Ureter (tissue), 1 donor: ENCODE results near the gene SEMA4C. TPM values are rescaled to one million over a fixed set of nuclear protein-coding genes. Genes with fewer than 3 reads are reported as not detected.
"Not testable (repeated sequence)": the region's sequence is repeated elsewhere in the genome, so short reads cannot be mapped to it uniquely, and the experiment has no call there.

Experiments
- DNase-seq: peaks from one replicate; pipeline ENCODE4 v3.0.0-alpha.2; 2020; ENCODE audit warnings: low spot score
- total RNA-seq: library from RNA; stranded (reverse); gene quantifications from one replicate; pipeline ENCODE4 v1.2.4, GENCODE V29; 2023
- donor health status: DM: yes; HTN: yes; CAD: no.

SEMA4C gene
- total RNA-seq, 1 donor from 2014 or later, result 58.0 TPM

- DNase-seq, result no peak
Observed at GRCh38 chr2:96897491-96898134, 27.7 kb upstream of the SEMA4C start.

- no peak for DNase-seq
Observed at GRCh38 chr2:96895746-96896651, 26.1 kb upstream of the SEMA4C start.

GRCh38 chr2:96895032-96895745, 25.3 kb upstream of the SEMA4C start:
- DNase-seq, result no peak

DNA sequence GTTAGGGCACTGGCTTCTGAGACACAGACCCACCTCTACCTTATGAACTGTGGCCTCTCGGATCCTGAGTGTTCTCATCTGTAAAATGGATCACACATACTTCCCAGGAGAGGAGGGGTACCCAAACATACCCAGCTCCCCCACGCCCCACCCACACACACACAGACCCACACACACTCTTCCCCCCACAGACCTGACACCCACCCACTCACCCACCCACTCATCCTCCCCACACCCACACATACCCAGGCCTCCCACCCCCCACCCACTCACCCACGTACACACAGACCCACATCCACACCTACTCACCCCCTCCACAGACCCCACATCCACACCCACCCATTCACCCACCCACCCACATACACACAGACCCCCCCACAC, 24.3 kb upstream of the SEMA4C start:
- no peak for DNase-seq

DNA sequence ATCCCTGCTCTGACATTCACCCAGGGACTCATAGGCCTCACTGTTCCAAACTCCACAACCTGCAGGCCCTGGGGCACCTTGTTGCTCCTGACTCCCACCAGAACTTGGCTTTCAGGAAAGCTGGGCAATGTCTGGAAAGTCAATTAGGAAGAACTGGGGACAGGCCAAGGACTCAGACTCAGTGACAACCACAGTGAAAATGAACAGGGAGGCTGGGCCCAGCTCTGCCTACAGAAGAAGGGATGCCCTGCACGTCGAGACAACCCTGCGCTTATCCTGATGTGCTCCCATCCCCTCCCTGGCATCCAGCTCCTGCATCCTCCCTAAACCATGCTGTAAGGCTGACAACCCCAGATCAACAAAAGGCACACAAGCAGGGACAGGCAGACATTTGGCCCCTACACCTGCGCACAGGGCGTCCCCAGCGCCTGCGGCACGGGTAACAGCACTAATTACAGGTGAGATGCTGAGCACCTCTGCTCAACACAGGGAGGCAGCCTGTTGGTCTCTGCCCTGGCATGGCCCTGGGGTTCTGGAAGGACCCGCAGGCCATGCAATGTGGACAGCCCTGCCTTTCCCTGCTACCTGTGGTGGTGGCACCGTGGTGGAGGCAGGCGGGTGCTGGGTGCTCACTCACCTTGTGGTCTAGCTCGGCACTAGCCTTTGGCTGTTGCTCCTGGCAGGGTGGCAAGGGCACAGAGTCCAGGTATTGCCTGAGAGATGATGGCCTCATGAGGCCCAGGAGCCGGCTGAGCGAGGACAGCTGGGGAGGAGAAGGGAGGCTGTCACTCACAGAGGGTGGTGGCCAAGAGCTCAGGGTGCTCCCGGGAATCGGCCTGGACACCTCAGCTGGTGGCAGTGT, 23.6 kb upstream of the SEMA4C start:
- no peak for DNase-seq

DNA sequence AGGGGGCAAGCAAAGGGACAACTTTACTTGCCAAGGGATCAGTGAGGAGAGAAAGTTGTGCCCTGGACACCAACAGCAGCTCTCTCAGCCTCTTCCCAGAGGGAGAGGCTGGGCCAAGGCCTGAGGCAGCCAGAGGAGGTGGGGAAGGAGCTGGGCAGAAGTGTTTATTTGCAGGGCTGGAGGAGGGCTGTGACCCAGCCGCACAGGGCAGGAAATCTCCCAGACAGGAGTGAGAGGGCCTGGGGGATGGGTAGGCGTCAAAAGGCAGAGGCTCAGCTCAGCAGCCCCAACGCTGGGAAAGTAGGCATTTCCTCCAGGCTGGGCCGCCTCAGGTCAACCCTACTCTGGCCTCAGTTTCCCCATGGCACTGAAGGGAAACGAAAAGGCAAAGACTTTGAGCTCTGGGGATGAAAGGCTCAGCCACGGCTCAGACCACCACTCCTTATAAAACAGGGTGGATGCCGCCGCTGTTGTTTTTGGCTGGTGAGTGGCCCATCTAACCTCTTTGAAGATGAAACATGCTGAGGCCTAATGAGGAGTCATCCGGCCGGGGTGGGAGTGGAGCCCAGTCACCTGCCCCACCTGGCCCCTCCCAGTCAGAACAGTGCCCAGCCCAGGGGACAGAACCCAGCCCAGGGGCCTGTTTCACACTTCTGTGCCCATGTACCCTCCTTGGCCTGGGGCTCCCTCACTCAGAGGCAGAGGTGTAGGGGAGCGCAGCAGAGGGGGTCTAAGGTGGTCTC, 21.9 kb upstream of the SEMA4C start:
- DNase-seq, result no peak

DNA sequence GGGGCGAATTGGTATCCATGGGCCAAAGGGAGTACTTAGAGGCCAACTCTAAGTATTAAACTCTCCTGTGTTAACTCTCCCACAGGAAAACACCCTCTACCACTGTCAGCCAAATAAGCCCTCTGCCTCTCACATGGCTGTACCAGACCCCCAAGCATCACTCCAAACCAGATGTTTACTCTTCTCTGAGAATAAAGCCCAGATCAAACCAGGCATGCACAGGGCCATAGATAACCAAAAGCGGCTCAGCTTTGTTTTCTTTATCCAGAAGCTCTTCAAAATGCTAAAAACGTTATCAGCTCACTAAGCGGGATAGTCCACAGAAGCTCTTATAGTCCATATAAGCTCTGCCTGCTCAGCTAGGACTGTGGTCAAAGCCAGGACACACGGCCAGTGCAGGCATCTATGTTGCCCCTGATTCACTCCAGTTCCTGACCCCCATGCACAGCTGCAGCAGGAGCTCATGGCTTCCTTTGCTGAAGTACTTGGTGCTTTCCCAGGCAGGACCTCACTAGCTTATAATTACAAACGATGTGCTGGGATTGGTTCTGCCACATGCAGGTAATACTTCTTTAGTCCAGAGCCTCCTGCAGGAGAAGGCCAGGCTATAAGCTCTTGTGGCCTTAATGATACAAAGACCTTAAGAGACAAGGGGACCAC, 21.0 kb upstream of the SEMA4C start:
- no peak for DNase-seq

GRCh38 chr2:96890252-96890651, 20.4 kb upstream of the SEMA4C start:
- no peak for DNase-seq

DNA sequence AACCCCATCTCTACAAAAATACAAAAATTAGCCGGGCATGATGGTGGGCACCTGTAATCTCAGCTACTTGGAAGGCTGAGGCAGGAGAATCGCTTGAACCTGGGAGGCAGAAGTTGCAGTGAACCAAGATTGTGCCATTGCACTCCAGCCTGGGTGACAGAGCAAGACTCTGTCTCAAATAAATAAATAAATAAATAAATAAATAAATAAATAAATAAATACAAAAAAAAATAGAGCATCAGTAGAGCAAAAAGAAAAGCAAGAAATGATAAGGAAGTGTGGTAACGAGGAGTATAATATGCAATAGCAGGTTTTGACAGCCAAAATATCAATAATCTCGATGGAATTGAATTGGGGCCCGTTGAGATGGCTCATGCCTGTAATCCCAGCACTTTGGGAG, 19.6 kb upstream of the SEMA4C start:
- DNase-seq, result not testable (repeated sequence)

- peak; percentile 86 for DNase-seq
Observed at GRCh38 chr2:96888072-96889011, 18.5 kb upstream of the SEMA4C start.

- no peak for DNase-seq
Observed at GRCh38 chr2:96887493-96888012, 17.7 kb upstream of the SEMA4C start.

DNA sequence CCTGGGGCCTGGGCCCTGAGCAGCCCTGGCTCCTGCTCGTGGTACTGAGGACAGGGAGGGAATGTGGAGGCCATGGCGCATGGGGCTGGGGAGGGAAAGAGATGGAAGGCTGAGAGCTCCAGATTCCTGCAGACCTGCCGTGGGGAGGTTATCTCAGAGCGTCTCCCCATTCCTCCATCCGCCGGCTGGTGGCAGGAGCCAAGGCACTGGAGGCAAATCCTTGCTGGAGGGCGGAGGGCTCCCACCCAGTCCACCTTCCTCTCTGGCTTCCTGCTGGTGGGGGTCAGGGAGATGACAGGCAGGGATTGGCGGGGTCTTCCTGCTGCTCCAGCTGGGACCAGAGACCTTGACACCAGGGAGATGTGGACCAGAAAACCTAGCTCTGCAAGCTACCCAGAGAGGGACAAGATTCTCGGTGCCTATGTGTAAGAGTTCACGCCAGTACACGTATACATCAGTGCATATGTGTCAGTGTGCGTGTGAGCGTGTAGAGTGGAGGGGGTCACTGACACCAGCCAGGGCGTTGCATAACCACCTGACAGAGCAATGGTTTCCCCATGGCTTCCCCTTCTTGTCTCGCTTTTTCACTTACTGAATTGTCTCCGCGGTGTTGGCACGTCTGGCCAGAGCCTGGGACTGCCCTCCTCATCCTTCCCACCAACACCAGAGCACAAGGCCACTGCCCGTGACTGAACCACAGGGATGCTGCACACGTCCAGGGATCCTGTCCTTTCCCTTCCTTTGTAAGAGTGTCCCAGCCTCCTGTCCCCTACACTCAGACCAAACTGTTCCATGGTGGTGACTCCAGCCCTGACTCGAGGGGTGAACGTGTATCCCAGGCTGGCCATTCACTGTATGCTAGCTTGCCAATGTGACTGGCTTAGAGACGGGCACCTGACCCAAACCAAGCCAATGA, 15.8 kb upstream of the SEMA4C start:
- no peak for DNase-seq

- DNase-seq, result no peak
Observed at GRCh38 chr2:96884299-96885094, 14.6 kb upstream of the SEMA4C start.

- DNase-seq, result no peak
Observed at GRCh38 chr2:96883306-96883705, 13.4 kb upstream of the SEMA4C start.

GRCh38 chr2:96882906-96883305, 13.0 kb upstream of the SEMA4C start:
- DNase-seq, result no peak

- DNase-seq, result peak; percentile 67
Observed at GRCh38 chr2:96882230-96882629, 12.3 kb upstream of the SEMA4C start.
